Suprapubic skin (tissue), 4 donors: ENCODE results near the gene RTL1. TPM values are rescaled to one million over a fixed set of nuclear protein-coding genes. Genes with fewer than 3 reads are reported as not detected.

Experiments
- DNase-seq, 2 donors: peaks; one replicate each; pipeline ENCODE4 v3.0.0-alpha.2; 2019; ENCODE audit warnings: low spot score in 2 of 2
- H3K27ac ChIP-seq: fragments of 200-600 bp; sonication (generic); one replicate; pipeline ENCODE4 v1.5.1; 2019
- H3K27me3 ChIP-seq: fragments of 200-600 bp; sonication (generic); one replicate; pipeline ENCODE4 v1.5.1; 2019
- H3K36me3 ChIP-seq: fragments of 200-600 bp; sonication (generic); one replicate; pipeline ENCODE4 v1.5.1; 2019
- H3K4me1 ChIP-seq: fragments of 200-600 bp; sonication (generic); one replicate; pipeline ENCODE4 v1.5.1; 2019
- H3K4me3 ChIP-seq: fragments of 200-600 bp; sonication (generic); one replicate; pipeline ENCODE4 v1.5.1; 2019; ENCODE audit warnings: mild to moderate bottlenecking
- H3K9me3 ChIP-seq: fragments of 200-600 bp; sonication (generic); one replicate; pipeline ENCODE4 v1.5.1; 2019
- CTCF ChIP-seq, 2 donors: fragments of 200-600 bp in 1 of 2; fragments of 450-650 bp in 1 of 2; sonication (generic) in 1 of 2; IDR thresholded peaks; one replicate each; pipeline ENCODE4 v1.5.1; 2016 to 2019; ENCODE audit warnings: antibody characterized with exemption in 2 of 2, mild to moderate bottlenecking in 1 of 2, moderate library complexity in 1 of 2
- EP300 ChIP-seq: sonication (generic); formaldehyde crosslinking; IDR thresholded peaks from one replicate; pipeline ENCODE4 v1.6.1; 2017; ENCODE audit warnings: antibody characterized with exemption
- POLR2A ChIP-seq, 2 donors: fragments of 450-650 bp; IDR thresholded peaks; one replicate each; pipeline ENCODE4 v1.6.1; 2017; ENCODE audit warnings: antibody characterized with exemption in 2 of 2, mild to moderate bottlenecking in 2 of 2, moderate library complexity in 2 of 2
- POLR2AphosphoS5 ChIP-seq, 3 donors: sonication (generic); formaldehyde crosslinking; IDR thresholded peaks; one replicate each; pipeline ENCODE4 v1.6.1; 2017; ENCODE audit warnings: antibody characterized with exemption in 3 of 3
- WGBS: methylation state at CpG from one replicate; pipeline ENCODE4 v1.1.5; 2018; 5-methylcytosine and 5-hydroxymethylcytosine counted together
- total RNA-seq, 4 donors: library from RNA; depleted of rRNA; stranded (reverse); fragments of >200 nt; gene quantifications; one replicate each; pipeline ENCODE4 v1.1.0, GENCODE V29; 2016

The RTL1 gene
- total RNA-seq, 4 donors from 2014 or later = not detected

- Histone ChIP-seq H3K27me3 (peaks cover 11% of the 10 kb centered on the region), H3K4me1 (no peaks in the 10 kb centered on the region), H3K27ac (no peak overlapping the region), H3K9me3 (no peaks in the 10 kb centered on the region), H3K36me3 (no peaks in the 10 kb centered on the region), H3K4me3 (no peak overlapping the region)
- 81% methylated on average over 8 of the region's 8 CpGs for WGBS
- TF ChIP-seq POLR2AphosphoS5 (IDR thresholded peaks at IDR 0.05) (no peak), CTCF (IDR thresholded peaks at IDR 0.05) (no peak), EP300 (no peak), POLR2A (IDR thresholded peaks at IDR 0.05) (no peak)
- no peak for DNase-seq
Measured at GRCh38 chr14:100911665-100912316, 8.3 kb upstream of the RTL1 start.

GRCh38 chr14:100910888-100911664 lies 7.6 kb upstream of the RTL1 start:
- 80% methylated on average over 21 of the region's 21 CpGs for WGBS

GRCh38 chr14:100909439-100909838 lies 5.9 kb upstream of the RTL1 start:
- no peak overlapping the region for H3K4me3 ChIP-seq
- H3K27ac ChIP-seq = no peak overlapping the region
- WGBS = 88% methylated on average over 9 of the region's 9 CpGs
- no peaks in the 10 kb centered on the region for H3K36me3 ChIP-seq
- no peak for DNase-seq
- no peaks in the 10 kb centered on the region for H3K4me1 ChIP-seq
- no peaks in the 10 kb centered on the region for H3K9me3 ChIP-seq
- H3K27me3 ChIP-seq = peaks cover 24% of the 10 kb centered on the region
- TF ChIP-seq CTCF (IDR thresholded peaks at IDR 0.05) = no peak
- TF ChIP-seq POLR2AphosphoS5 (IDR thresholded peaks at IDR 0.05) = no peak
- TF ChIP-seq POLR2A (IDR thresholded peaks at IDR 0.05) = no peak
- no peak for TF ChIP-seq EP300

More at GRCh38 chr14:100910888-100911664, 7.6 kb upstream of the RTL1 start:
- no peak for DNase-seq
- no peak for TF ChIP-seq EP300
- TF ChIP-seq CTCF (IDR thresholded peaks at IDR 0.05) = no peak
- no peak for TF ChIP-seq POLR2AphosphoS5 (IDR thresholded peaks at IDR 0.05)
- no peak for TF ChIP-seq POLR2A (IDR thresholded peaks at IDR 0.05)
- no peaks in the 10 kb centered on the region for H3K4me1 ChIP-seq
- H3K9me3 ChIP-seq = no peaks in the 10 kb centered on the region
- no peaks in the 10 kb centered on the region for H3K36me3 ChIP-seq
- no peak overlapping the region for H3K27ac ChIP-seq
- no peak overlapping the region for H3K4me3 ChIP-seq
- H3K27me3 ChIP-seq = peaks cover 17% of the 10 kb centered on the region

GRCh38 chr14:100907240-100907639 lies 3.7 kb upstream of the RTL1 start:
- Histone ChIP-seq H3K27ac (no peak overlapping the region), H3K27me3 (peaks cover 46% of the 10 kb centered on the region), H3K4me1 (no peaks in the 10 kb centered on the region), H3K9me3 (no peaks in the 10 kb centered on the region), H3K4me3 (no peak overlapping the region), H3K36me3 (no peaks in the 10 kb centered on the region)
- TF ChIP-seq CTCF (IDR thresholded peaks at IDR 0.05) (no peak), EP300 (no peak)
- no peak for DNase-seq
- WGBS = 87% methylated on average over 8 of the region's 8 CpGs

GRCh38 chr14:100906420-100906819 lies 2.9 kb upstream of the RTL1 start:
- Histone ChIP-seq H3K4me3 (no peak overlapping the region), H3K27ac (no peak overlapping the region), H3K27me3 (peaks cover 54% of the 10 kb centered on the region), H3K36me3 (no peaks in the 10 kb centered on the region), H3K9me3 (no peaks in the 10 kb centered on the region), H3K4me1 (no peaks in the 10 kb centered on the region)
- no peak for DNase-seq
- TF ChIP-seq EP300 (no peak), CTCF (IDR thresholded peaks at IDR 0.05) (no peak), POLR2A (IDR thresholded peaks at IDR 0.05) (no peak), POLR2AphosphoS5 (IDR thresholded peaks at IDR 0.05) (no peak)
- WGBS = 66% methylated on average over 4 of the region's 6 CpGs
